ENCODE results near the gene SEH1L.

GRCh38 chr18:12990123-12990475, 42.3 kb downstream of the SEH1L start:
- TF ChIP-seq CTCF (IDR thresholded peaks at IDR 0.05): no peak
- TF ChIP-seq POLR2AphosphoS5 (IDR thresholded peaks at IDR 0.05): no peak
- TF ChIP-seq POLR2A (IDR thresholded peaks at IDR 0.05): no peak
- TF ChIP-seq EP300 (IDR thresholded peaks at IDR 0.05): no peak
